Panc1 (cell line): ENCODE measurements around the gene SKI.

Experiments used
- POLR2AphosphoS5 ChIP-seq: IDR thresholded peaks from 2 replicates; pipeline ENCODE4 v1.6.1; 2012; ENCODE audit warnings: mild to moderate bottlenecking, low read depth, low read length, moderate library complexity
- SIN3A ChIP-seq: IDR thresholded peaks from 2 replicates; pipeline ENCODE4 v1.6.1; 2012; ENCODE audit warnings: low read depth, mild to moderate bottlenecking, low read length, moderate library complexity, borderline replicate concordance; ENCODE audit not compliant: insufficient read depth
- TF ChIP-seq, protein P1 (sequence below): fragments of 450-650 bp; IDR thresholded peaks from 2 replicates; pipeline ENCODE4 v1.5.1; 2017; ENCODE audit warnings: mild to moderate bottlenecking
- TF ChIP-seq, protein P2 (sequence below), 2 experiments: IDR thresholded peaks; 2 replicates each; pipeline ENCODE4 v1.6.1; 2011 to 2012; ENCODE audit warnings: low read depth in 2 of 2, control low read depth in 1 of 2, low read length in 1 of 2, mild to moderate bottlenecking in 1 of 2, moderate library complexity in 1 of 2; ENCODE audit not compliant: insufficient read depth in 1 of 2

DNA sequence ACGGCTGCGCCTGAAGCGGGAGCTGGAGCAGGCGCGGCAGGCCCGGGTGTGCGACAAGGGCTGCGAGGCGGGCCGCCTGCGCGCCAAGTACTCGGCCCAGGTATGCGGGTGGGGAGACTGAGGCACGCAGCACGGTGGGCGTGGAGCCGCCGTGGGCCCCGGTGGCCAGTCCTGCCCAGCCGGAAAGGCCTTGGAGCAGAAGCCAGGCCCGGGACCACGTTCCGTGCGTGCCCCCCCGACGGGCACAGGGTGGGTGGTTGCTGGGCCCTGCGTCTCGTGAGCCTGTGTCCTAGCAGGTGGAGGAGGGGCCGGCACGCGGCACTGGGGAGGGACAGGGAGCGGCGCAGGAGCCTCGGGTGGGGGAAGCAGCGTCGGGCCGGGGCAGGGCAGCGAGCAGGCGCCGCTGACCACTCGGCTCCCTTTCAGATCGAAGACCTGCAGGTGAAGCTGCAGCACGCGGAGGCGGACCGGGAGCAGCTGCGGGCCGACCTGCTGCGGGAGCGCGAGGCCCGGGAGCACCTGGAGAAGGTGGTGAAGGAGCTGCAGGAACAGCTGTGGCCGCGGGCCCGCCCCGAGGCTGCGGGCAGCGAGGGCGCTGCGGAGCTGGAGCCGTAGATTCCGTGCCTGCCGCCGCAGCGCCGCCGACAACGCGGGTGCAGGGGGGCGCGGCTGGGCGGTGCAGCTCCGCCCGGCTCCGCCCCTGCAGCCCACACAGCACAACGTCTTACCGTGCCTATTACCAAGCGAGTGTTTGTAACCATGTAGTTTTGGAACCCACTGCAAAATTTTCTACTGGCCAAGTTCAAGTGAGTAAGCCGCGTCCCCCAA, 78.2 kb downstream of the SKI start:
- TF ChIP-seq, protein P1, sequence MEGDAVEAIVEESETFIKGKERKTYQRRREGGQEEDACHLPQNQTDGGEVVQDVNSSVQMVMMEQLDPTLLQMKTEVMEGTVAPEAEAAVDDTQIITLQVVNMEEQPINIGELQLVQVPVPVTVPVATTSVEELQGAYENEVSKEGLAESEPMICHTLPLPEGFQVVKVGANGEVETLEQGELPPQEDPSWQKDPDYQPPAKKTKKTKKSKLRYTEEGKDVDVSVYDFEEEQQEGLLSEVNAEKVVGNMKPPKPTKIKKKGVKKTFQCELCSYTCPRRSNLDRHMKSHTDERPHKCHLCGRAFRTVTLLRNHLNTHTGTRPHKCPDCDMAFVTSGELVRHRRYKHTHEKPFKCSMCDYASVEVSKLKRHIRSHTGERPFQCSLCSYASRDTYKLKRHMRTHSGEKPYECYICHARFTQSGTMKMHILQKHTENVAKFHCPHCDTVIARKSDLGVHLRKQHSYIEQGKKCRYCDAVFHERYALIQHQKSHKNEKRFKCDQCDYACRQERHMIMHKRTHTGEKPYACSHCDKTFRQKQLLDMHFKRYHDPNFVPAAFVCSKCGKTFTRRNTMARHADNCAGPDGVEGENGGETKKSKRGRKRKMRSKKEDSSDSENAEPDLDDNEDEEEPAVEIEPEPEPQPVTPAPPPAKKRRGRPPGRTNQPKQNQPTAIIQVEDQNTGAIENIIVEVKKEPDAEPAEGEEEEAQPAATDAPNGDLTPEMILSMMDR: no peak
- TF ChIP-seq, protein P2, sequence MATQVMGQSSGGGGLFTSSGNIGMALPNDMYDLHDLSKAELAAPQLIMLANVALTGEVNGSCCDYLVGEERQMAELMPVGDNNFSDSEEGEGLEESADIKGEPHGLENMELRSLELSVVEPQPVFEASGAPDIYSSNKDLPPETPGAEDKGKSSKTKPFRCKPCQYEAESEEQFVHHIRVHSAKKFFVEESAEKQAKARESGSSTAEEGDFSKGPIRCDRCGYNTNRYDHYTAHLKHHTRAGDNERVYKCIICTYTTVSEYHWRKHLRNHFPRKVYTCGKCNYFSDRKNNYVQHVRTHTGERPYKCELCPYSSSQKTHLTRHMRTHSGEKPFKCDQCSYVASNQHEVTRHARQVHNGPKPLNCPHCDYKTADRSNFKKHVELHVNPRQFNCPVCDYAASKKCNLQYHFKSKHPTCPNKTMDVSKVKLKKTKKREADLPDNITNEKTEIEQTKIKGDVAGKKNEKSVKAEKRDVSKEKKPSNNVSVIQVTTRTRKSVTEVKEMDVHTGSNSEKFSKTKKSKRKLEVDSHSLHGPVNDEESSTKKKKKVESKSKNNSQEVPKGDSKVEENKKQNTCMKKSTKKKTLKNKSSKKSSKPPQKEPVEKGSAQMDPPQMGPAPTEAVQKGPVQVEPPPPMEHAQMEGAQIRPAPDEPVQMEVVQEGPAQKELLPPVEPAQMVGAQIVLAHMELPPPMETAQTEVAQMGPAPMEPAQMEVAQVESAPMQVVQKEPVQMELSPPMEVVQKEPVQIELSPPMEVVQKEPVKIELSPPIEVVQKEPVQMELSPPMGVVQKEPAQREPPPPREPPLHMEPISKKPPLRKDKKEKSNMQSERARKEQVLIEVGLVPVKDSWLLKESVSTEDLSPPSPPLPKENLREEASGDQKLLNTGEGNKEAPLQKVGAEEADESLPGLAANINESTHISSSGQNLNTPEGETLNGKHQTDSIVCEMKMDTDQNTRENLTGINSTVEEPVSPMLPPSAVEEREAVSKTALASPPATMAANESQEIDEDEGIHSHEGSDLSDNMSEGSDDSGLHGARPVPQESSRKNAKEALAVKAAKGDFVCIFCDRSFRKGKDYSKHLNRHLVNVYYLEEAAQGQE (IDR thresholded peaks at IDR 0.05; ENCODE audit: insufficient read depth in 1 of 2, low read depth in 2 of 2, low read length in 1 of 2): no peak
- no peak for TF ChIP-seq POLR2AphosphoS5
- TF ChIP-seq SIN3A: no peak
